A549 (cell line): ENCODE measurements around the gene ZBTB16.

Experiments used
- CTCF ChIP-seq: fragments of >200 bp; sonication (Bioruptor Twin); formaldehyde crosslinking; IDR thresholded peaks from 3 replicates; pipeline ENCODE4 v1.5.1; 2016
- MAZ ChIP-seq: fragments of 150-350 bp; IDR thresholded peaks from 2 replicates; pipeline ENCODE4 v1.6.1; 2014; ENCODE audit warnings: antibody characterized with exemption, low read depth, low read length, borderline replicate concordance
- NFE2L2 ChIP-seq: fragments of 150-350 bp; conservative IDR thresholded peaks from 2 replicates; pipeline ENCODE4 v1.6.1; 2014; ENCODE audit warnings: low read length
- REST ChIP-seq: fragments of 200-600 bp; sonication (generic); IDR thresholded peaks from 2 replicates; pipeline ENCODE4 v1.6.1; 2016; ENCODE audit warnings: antibody characterized with exemption, mild to moderate bottlenecking, moderate library complexity

- no peak for TF ChIP-seq REST
- no peak for TF ChIP-seq CTCF
- no peak for TF ChIP-seq MAZ
- no peak for TF ChIP-seq NFE2L2
Observed at GRCh38 chr11:114106986-114107385, 47.5 kb downstream of the ZBTB16 start.
